GM21717 (cell line): ENCODE data around the gene NCOA6.
"Not testable (repeated sequence)": the region's sequence is repeated elsewhere in the genome, so short reads cannot be mapped to it uniquely, and the experiment has no call there.

Experiments used
- ATAC-seq: cut with Tn5 transposase; IDR thresholded peaks from one replicate; pipeline ENCODE4 v1.9.1; 2021; ENCODE audit warnings: mild to moderate bottlenecking, moderate library complexity; ENCODE audit not compliant: unreplicated experiment

NCOA6 gene

GRCh38 chr20:34831936-34832335 is 6.5 kb upstream of the NCOA6 start:
- ATAC-seq: no peak

- ATAC-seq: no peak
Observed at GRCh38 chr20:34829191-34829590, 3.7 kb upstream of the NCOA6 start.

- ATAC-seq: peak; percentile 67
Observed at GRCh38 chr20:34824806-34825529, 483 bp downstream of the NCOA6 start.

- peak; percentile 50 for ATAC-seq
Observed at GRCh38 chr20:34824452-34824805, 1.0 kb downstream of the NCOA6 start.

- ATAC-seq: no peak
Observed at GRCh38 chr20:34824026-34824425, 1.4 kb downstream of the NCOA6 start.

- ATAC-seq: no peak
Observed at GRCh38 chr20:34820805-34821578, 4.5 kb downstream of the NCOA6 start.

- no peak for ATAC-seq
Observed at GRCh38 chr20:34817801-34818200, 7.7 kb downstream of the NCOA6 start.

- ATAC-seq: no peak
Observed at GRCh38 chr20:34817072-34817471, 8.4 kb downstream of the NCOA6 start.

- ATAC-seq: no peak
Observed at GRCh38 chr20:34815636-34816035, 9.8 kb downstream of the NCOA6 start.

- ATAC-seq: no peak
Observed at GRCh38 chr20:34808583-34808982, 16.9 kb downstream of the NCOA6 start.

- ATAC-seq: not testable (repeated sequence)
Observed at GRCh38 chr20:34807944-34808465, 17.4 kb downstream of the NCOA6 start.

- no peak for ATAC-seq
Observed at GRCh38 chr20:34806255-34806654, 19.2 kb downstream of the NCOA6 start.

GRCh38 chr20:34798871-34799270 is 26.6 kb downstream of the NCOA6 start:
- no peak for ATAC-seq

GRCh38 chr20:34798328-34798727 is 27.1 kb downstream of the NCOA6 start:
- no peak for ATAC-seq

- no peak for ATAC-seq
Observed at GRCh38 chr20:34797012-34797995, 28.1 kb downstream of the NCOA6 start.

- no peak for ATAC-seq
Observed at GRCh38 chr20:34794006-34794585, 31.4 kb downstream of the NCOA6 start.

GRCh38 chr20:34792687-34793363 is 32.6 kb downstream of the NCOA6 start:
- ATAC-seq: no peak

GRCh38 chr20:34791289-34792020 is 34.0 kb downstream of the NCOA6 start:
- ATAC-seq: no peak

GRCh38 chr20:34781220-34781619 is 44.2 kb downstream of the NCOA6 start:
- ATAC-seq: no peak
